H9 (cell line): Measurements from ENCODE around the gene RAD51D. TPM values are rescaled to one million over a fixed set of nuclear protein-coding genes. Genes with fewer than 3 reads are reported as not detected.

Experiments used
- DNase-seq: peaks from one replicate; pipeline ENCODE4 v3.0.0-alpha.2; 2017
- H2AFZ ChIP-seq: one replicate; pipeline ENCODE4 v1.6.1; 2013; ENCODE audit warnings: mild to moderate bottlenecking, low read length, control low read depth, moderate library complexity
- H2AK5ac ChIP-seq: 2 replicates; pipeline ENCODE4 v1.6.1; 2013; ENCODE audit warnings: low read length, control low read depth, mixed read lengths; ENCODE audit not compliant: insufficient read length
- H2BK120ac ChIP-seq: one replicate; pipeline ENCODE4 v1.6.1; 2013; ENCODE audit warnings: low read depth, mild to moderate bottlenecking, low read length, control low read depth, inconsistent platforms; ENCODE audit not compliant: poor library complexity, severe bottlenecking
- H2BK12ac ChIP-seq: 2 replicates; pipeline ENCODE4 v1.6.1; 2013; ENCODE audit warnings: low read length, control low read depth, mixed read lengths, low read depth; ENCODE audit not compliant: insufficient read length
- H2BK15ac ChIP-seq: 2 replicates; pipeline ENCODE4 v1.6.1; 2013; ENCODE audit warnings: low read depth, low read length, control low read depth
- H2BK20ac ChIP-seq: one replicate; pipeline ENCODE4 v1.6.1; 2013; ENCODE audit warnings: low read depth, mild to moderate bottlenecking, low read length, control low read depth, inconsistent platforms; ENCODE audit not compliant: poor library complexity, severe bottlenecking
- H2BK5ac ChIP-seq: 2 replicates; pipeline ENCODE4 v1.6.1; 2013; ENCODE audit warnings: low read length, control low read depth, mixed read lengths; ENCODE audit not compliant: insufficient read length
- H3K14ac ChIP-seq: 2 replicates; pipeline ENCODE4 v1.6.1; 2013; ENCODE audit warnings: low read length, control low read depth; ENCODE audit not compliant: insufficient read depth
- H3K18ac ChIP-seq: 2 replicates; pipeline ENCODE4 v1.6.1; 2013; ENCODE audit warnings: low read depth, mild to moderate bottlenecking, mixed read lengths, low read length, control low read depth; ENCODE audit not compliant: insufficient read length
- H3K23ac ChIP-seq: 2 replicates; pipeline ENCODE4 v1.6.1; 2013; ENCODE audit warnings: low read length, control low read depth, mixed read lengths, low read depth; ENCODE audit not compliant: insufficient read length
- H3K23me2 ChIP-seq: 2 replicates; pipeline ENCODE4 v1.6.1; 2013; ENCODE audit warnings: low read depth, mild to moderate bottlenecking, mixed read lengths, low read length, control low read depth; ENCODE audit not compliant: insufficient read length, poor library complexity, severe bottlenecking
- H3K27ac ChIP-seq: 2 replicates; pipeline ENCODE4 v1.5.1; 2013; ENCODE audit warnings: low read length, control low read depth, mixed read lengths, low read depth; ENCODE audit not compliant: insufficient read length
- H3K27me3 ChIP-seq: 2 replicates; pipeline ENCODE4 v1.6.1; 2013; ENCODE audit warnings: low read length, control low read depth, inconsistent platforms; ENCODE audit not compliant: insufficient read depth
- H3K4ac ChIP-seq: 2 replicates; pipeline ENCODE4 v1.6.1; 2013; ENCODE audit warnings: low read depth, mild to moderate bottlenecking, control low read depth, inconsistent platforms, low read length, moderate library complexity
- H3K4me1 ChIP-seq: 2 replicates; pipeline ENCODE4 v1.6.1; 2013; ENCODE audit warnings: low read length, control low read depth, inconsistent platforms; ENCODE audit not compliant: insufficient read depth
- H3K4me2 ChIP-seq: 2 replicates; pipeline ENCODE4 v1.6.1; 2013; ENCODE audit warnings: low read length, control low read depth, mixed read lengths; ENCODE audit not compliant: insufficient read length, insufficient read depth
- H3K56ac ChIP-seq: 2 replicates; pipeline ENCODE4 v1.6.1; 2013; ENCODE audit warnings: low read depth, mild to moderate bottlenecking, mixed read lengths, low read length, control low read depth; ENCODE audit not compliant: insufficient read length
- H3K79me1 ChIP-seq: 2 replicates; pipeline ENCODE4 v1.6.1; 2013; ENCODE audit warnings: low read depth, mild to moderate bottlenecking, moderate library complexity, low read length, control low read depth, inconsistent platforms; ENCODE audit not compliant: insufficient read depth, poor library complexity, severe bottlenecking
- H3K79me2 ChIP-seq: 2 replicates; pipeline ENCODE4 v1.6.1; 2013; ENCODE audit warnings: low read length, control low read depth, inconsistent platforms; ENCODE audit not compliant: insufficient read depth
- H3K9ac ChIP-seq: 2 replicates; pipeline ENCODE4 v1.6.1; 2013; ENCODE audit warnings: low read length, control low read depth, mixed read lengths; ENCODE audit not compliant: insufficient read length; ENCODE audit errors: extremely low read depth
- H3K9me3 ChIP-seq: one replicate; pipeline ENCODE4 v1.6.1; 2013; ENCODE audit warnings: low read depth, low read length, inconsistent platforms; ENCODE audit not compliant: control insufficient read depth
- H3T11ph ChIP-seq: one replicate; pipeline ENCODE4 v1.6.1; 2013; ENCODE audit warnings: mild to moderate bottlenecking, low read length, control low read depth, inconsistent platforms
- H4K20me1 ChIP-seq: one replicate; pipeline ENCODE4 v1.6.1; 2013; ENCODE audit not compliant: control insufficient read depth, insufficient read length, insufficient read depth
- H4K5ac ChIP-seq: 2 replicates; pipeline ENCODE4 v1.6.1; 2013; ENCODE audit warnings: low read depth, mild to moderate bottlenecking, mixed read lengths, low read length, control low read depth; ENCODE audit not compliant: insufficient read length
- H4K8ac ChIP-seq: replicated peaks from 2 replicates; pipeline ENCODE4 v1.6.1; 2013; ENCODE audit warnings: low read length, control low read depth, mixed read lengths, low read depth; ENCODE audit not compliant: insufficient read length
- H4K91ac ChIP-seq: 2 replicates; pipeline ENCODE4 v1.6.1; 2013; ENCODE audit warnings: low read depth, mild to moderate bottlenecking, moderate library complexity, mixed read lengths, low read length, control low read depth; ENCODE audit not compliant: insufficient read length
- H3K27ac Mint-ChIP-seq, 3 experiments: 2 replicates in 2 of 3; 3 replicates in 1 of 3; pipeline ENCODE4 v1.8.0; 2020 to 2021; ENCODE audit warnings: mixed read lengths in 3 of 3, mild to moderate bottlenecking in 1 of 3, moderate library complexity in 1 of 3
- H3K27me3 Mint-ChIP-seq: 2 replicates; pipeline ENCODE4 v1.8.0; 2021; ENCODE audit warnings: low read depth, mild to moderate bottlenecking, moderate library complexity, mixed read lengths
- H3K36me3 Mint-ChIP-seq, 3 experiments: 2 replicates in 2 of 3; 3 replicates in 1 of 3; pipeline ENCODE4 v1.8.0; 2020 to 2021; ENCODE audit warnings: low read depth in 3 of 3, mixed read lengths in 3 of 3; ENCODE audit not compliant: insufficient read depth in 1 of 3
- H3K4me1 Mint-ChIP-seq, 2 experiments: 2 replicates each; pipeline ENCODE4 v1.8.0; 2020; ENCODE audit warnings: mixed read lengths in 2 of 2
- H3K4me3 Mint-ChIP-seq, 2 experiments: 2 replicates in 1 of 2; 3 replicates in 1 of 2; pipeline ENCODE4 v1.8.0; 2020 to 2021; ENCODE audit warnings: mild to moderate bottlenecking in 2 of 2, mixed read lengths in 2 of 2, moderate library complexity in 1 of 2
- H3K9me3 Mint-ChIP-seq, 2 experiments: 2 replicates in 1 of 2; 3 replicates in 1 of 2; pipeline ENCODE4 v1.8.0; 2020; ENCODE audit warnings: mild to moderate bottlenecking in 2 of 2, mixed read lengths in 2 of 2, moderate library complexity in 1 of 2
- WGBS: extraction: QIAGEN DNeasy Blood & Tissue Kit; methylation state at CpG from one replicate; pipeline ENCODE4 v1.1.7; 2013; ENCODE audit warnings: missing lambda C conversion rate, low lambda C conversion rate, mixed read lengths; ENCODE audit not compliant: insufficient read length; ENCODE audit errors: extremely low coverage; 5-methylcytosine and 5-hydroxymethylcytosine counted together
- total RNA-seq: library from RNA; stranded (reverse); gene quantifications from 2 replicates; pipeline ENCODE4 v1.2.1, GENCODE V29; 2021
- TF ChIP-seq, protein P1 (sequence below): fragments of 200-600 bp; sonication (generic); conservative IDR thresholded peaks from 3 replicates; pipeline ENCODE4 v1.8.0; 2021; ENCODE audit warnings: antibody characterized with exemption, mild to moderate bottlenecking

The RAD51D gene
- total RNA-seq, 1 experiment from 2014 or later, result 15.8 TPM

DNA sequence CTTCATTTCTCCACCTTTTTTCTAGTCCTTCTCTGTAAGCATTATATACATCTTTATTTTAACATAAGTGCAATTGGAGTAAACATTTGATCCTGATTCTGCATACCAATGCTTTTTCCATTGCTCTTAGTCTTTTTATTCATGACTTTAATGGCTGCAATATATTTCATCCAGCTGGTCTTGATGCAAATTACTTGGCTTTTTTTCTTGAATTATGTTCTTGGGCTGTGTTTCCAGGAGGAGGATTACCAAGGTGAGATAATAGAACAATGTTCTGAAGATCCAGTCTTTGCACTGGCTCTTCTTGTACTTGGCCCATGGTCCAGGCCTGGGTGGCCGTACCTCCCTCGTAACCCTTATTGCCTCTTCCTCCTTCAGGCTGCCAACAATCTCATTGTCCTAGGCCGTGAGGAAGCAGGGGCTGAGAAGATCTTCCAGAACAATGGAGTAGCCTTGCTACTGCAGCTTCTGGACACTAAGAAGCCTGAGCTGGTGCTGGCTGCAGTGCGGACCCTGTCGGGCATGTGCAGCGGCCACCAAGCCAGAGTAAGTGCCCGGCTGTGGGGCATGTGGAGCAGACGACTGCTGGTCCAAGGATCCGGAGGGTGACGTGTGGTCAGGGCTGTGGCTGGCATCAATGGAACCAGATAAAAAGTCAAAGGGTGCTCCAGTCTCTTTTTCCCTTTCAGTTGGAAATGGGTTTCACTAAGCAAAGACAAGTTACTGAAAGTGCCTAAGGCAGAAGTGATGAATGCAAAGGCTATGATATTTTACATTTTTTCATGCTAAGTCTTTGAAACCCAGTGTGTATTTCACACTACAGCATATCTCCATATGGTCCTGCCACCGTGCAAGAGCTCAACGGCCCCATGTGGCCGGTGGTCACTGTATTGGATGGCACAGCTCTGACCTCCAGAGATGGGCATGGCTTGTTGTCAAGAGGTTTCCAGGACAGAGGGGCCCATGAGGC lies 34.8 kb upstream of the RAD51D start:
- H3K4me2 ChIP-seq, result no peak overlapping the region
- H4K5ac ChIP-seq, result no peak overlapping the region
- H2AK5ac ChIP-seq, result no peak overlapping the region
- peaks cover 2% of the 10 kb centered on the region for H3K27me3 Mint-ChIP-seq
- no peak overlapping the region for H3K4me3 Mint-ChIP-seq
- H3K56ac ChIP-seq, result no peak overlapping the region
- no peaks in the 10 kb centered on the region for H3K36me3 Mint-ChIP-seq
- no peak overlapping the region for H3K9ac ChIP-seq
- no peaks in the 10 kb centered on the region for H3K9me3 ChIP-seq
- H3K4me1 ChIP-seq, result no peaks in the 10 kb centered on the region; the same call in 1 of the 2 replicates
- TF ChIP-seq, protein P1, sequence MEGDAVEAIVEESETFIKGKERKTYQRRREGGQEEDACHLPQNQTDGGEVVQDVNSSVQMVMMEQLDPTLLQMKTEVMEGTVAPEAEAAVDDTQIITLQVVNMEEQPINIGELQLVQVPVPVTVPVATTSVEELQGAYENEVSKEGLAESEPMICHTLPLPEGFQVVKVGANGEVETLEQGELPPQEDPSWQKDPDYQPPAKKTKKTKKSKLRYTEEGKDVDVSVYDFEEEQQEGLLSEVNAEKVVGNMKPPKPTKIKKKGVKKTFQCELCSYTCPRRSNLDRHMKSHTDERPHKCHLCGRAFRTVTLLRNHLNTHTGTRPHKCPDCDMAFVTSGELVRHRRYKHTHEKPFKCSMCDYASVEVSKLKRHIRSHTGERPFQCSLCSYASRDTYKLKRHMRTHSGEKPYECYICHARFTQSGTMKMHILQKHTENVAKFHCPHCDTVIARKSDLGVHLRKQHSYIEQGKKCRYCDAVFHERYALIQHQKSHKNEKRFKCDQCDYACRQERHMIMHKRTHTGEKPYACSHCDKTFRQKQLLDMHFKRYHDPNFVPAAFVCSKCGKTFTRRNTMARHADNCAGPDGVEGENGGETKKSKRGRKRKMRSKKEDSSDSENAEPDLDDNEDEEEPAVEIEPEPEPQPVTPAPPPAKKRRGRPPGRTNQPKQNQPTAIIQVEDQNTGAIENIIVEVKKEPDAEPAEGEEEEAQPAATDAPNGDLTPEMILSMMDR, result no peak
- no peak overlapping the region for H2BK20ac ChIP-seq
- no peaks in the 10 kb centered on the region for H3K23me2 ChIP-seq
- H4K91ac ChIP-seq, result no peak overlapping the region
- H3K18ac ChIP-seq, result no peak overlapping the region
- no peak overlapping the region for H2AFZ ChIP-seq
- H3K79me2 ChIP-seq, result no peaks in the 10 kb centered on the region
- H2BK15ac ChIP-seq, result no peak overlapping the region
- H3T11ph ChIP-seq, result no peak overlapping the region
- H3K4ac ChIP-seq, result no peak overlapping the region
- H3K9me3 Mint-ChIP-seq, result no peaks in the 10 kb centered on the region
- H3K14ac ChIP-seq, result no peak overlapping the region
- H3K27ac Mint-ChIP-seq, result no peak overlapping the region
- no peak overlapping the region for H4K8ac ChIP-seq
- H2BK12ac ChIP-seq, result no peak overlapping the region
- H2BK5ac ChIP-seq, result no peak overlapping the region
- no peaks in the 10 kb centered on the region for H3K4me1 Mint-ChIP-seq
- H4K20me1 ChIP-seq, result no peaks in the 10 kb centered on the region
- WGBS, result no CpG with 5 or more reads among the region's 13 CpGs
- no peak overlapping the region for H3K27ac ChIP-seq
- no peak for DNase-seq
- H3K23ac ChIP-seq, result no peak overlapping the region
- no peaks in the 10 kb centered on the region for H3K27me3 ChIP-seq
- no peak overlapping the region for H2BK120ac ChIP-seq
- H3K79me1 ChIP-seq, result no peaks in the 10 kb centered on the region
